HepG2 (cell line): ENCODE results near the gene SPAG5. TPM values are rescaled to one million over a fixed set of nuclear protein-coding genes. Genes with fewer than 3 reads are reported as not detected.

Source experiments
- ETV5 ChIP-seq: IDR thresholded peaks from 2 replicates; pipeline ENCODE4 v1.6.1; 2018; ENCODE audit warnings: missing biosample characterization, missing genetic modification reagents, inconsistent platforms, borderline replicate concordance
- HOXA7 ChIP-seq: sonication (generic); formaldehyde crosslinking; IDR thresholded peaks from 2 replicates; pipeline ENCODE4 v1.8.1; 2022; ENCODE audit warnings: mild to moderate bottlenecking, missing genetic modification reagents, moderate library complexity
- NFKB2 ChIP-seq: sonication (generic); formaldehyde crosslinking; IDR thresholded peaks from 2 replicates; pipeline ENCODE4 v1.4.0; 2020; ENCODE audit warnings: missing genetic modification reagents, borderline replicate concordance
- NR2F2 ChIP-seq: IDR thresholded peaks from 2 replicates; pipeline ENCODE4 v1.6.1; 2012; ENCODE audit warnings: low read depth, inconsistent platforms, borderline replicate concordance
- RARG ChIP-seq: sonication (generic); formaldehyde crosslinking; IDR thresholded peaks from 2 replicates; pipeline ENCODE4 v1.4.0; 2020; ENCODE audit warnings: low read depth, mild to moderate bottlenecking, missing genetic modification reagents
- SNAPC2 ChIP-seq: sonication (generic); formaldehyde crosslinking; IDR thresholded peaks from 2 replicates; pipeline ENCODE4 v1.8.1; 2022; ENCODE audit warnings: mild to moderate bottlenecking, missing genetic modification reagents
- TRIM22 ChIP-seq: fragments of 450-650 bp; IDR thresholded peaks from 2 replicates; pipeline ENCODE4 v1.6.1; 2017
- ZBTB3 ChIP-seq: sonication (generic); formaldehyde crosslinking; IDR thresholded peaks from 2 replicates; pipeline ENCODE4 v1.4.0; 2020; ENCODE audit warnings: low read depth, mild to moderate bottlenecking, moderate library complexity, missing genetic modification reagents, borderline replicate concordance
- ZFYVE20 ChIP-seq: sonication (generic); formaldehyde crosslinking; IDR thresholded peaks from 2 replicates; pipeline ENCODE4 v1.8.0; 2023; ENCODE audit warnings: low read depth, mild to moderate bottlenecking, moderate library complexity, missing genetic modification reagents, borderline replicate concordance
- ZHX2 ChIP-seq, 2 experiments: sonication (generic) in 1 of 2; formaldehyde crosslinking in 1 of 2; IDR thresholded peaks; 2 replicates each; pipeline versions ENCODE4 v1.6.1 to v1.9.0; 2014 to 2022; ENCODE audit warnings: antibody characterized with exemption in 1 of 2, borderline replicate concordance in 1 of 2, inconsistent platforms in 1 of 2, low read depth in 1 of 2, missing genetic modification reagents in 1 of 2
- ZNF207 ChIP-seq: fragments of 450-650 bp; IDR thresholded peaks from 2 replicates; pipeline ENCODE4 v1.6.1; 2016; ENCODE audit warnings: antibody characterized with exemption, borderline replicate concordance
- ZNF333 ChIP-seq: sonication (generic); formaldehyde crosslinking; IDR thresholded peaks from 2 replicates; pipeline ENCODE4 v1.4.0; 2020; ENCODE audit warnings: mild to moderate bottlenecking, missing genetic modification reagents, borderline replicate concordance
- ZNF543 ChIP-seq: sonication (generic); formaldehyde crosslinking; IDR thresholded peaks from 2 replicates; pipeline ENCODE4 v1.4.0; 2020; ENCODE audit warnings: mild to moderate bottlenecking, missing genetic modification reagents
- ZNF563 ChIP-seq: sonication (generic); formaldehyde crosslinking; IDR thresholded peaks from 2 replicates; pipeline ENCODE4 v1.8.0; 2022; ENCODE audit warnings: mild to moderate bottlenecking, moderate library complexity, missing genetic modification reagents
- ZNF616 ChIP-seq: sonication (generic); formaldehyde crosslinking; IDR thresholded peaks from 2 replicates; pipeline ENCODE4 v1.5.0; 2020; ENCODE audit warnings: low read depth, mild to moderate bottlenecking, missing genetic modification reagents
- ZNF737 ChIP-seq: sonication (generic); formaldehyde crosslinking; IDR thresholded peaks from 2 replicates; pipeline ENCODE4 v1.5.0; 2020; ENCODE audit warnings: missing genetic modification reagents, mild to moderate bottlenecking, borderline replicate concordance
- ZNF839 ChIP-seq: sonication (generic); formaldehyde crosslinking; IDR thresholded peaks from 2 replicates; pipeline ENCODE4 v1.4.0; 2020; ENCODE audit warnings: missing genetic modification reagents, mild to moderate bottlenecking, borderline replicate concordance
- polyA plus RNA-seq, 8 experiments: library from polyadenylated mRNA; depleted of rRNA in 3 of 8; stranded (reverse) in 7 of 8; unstranded in 1 of 8; fragments of >200 nt; fragmentation: Illumina TruSeq in 4 of 8; extraction: Trizol in 4 of 8; gene quantifications; 2 replicates each; pipeline versions ENCODE4 v1.2.1 to v1.2.3, GENCODE V29; 2011 to 2016; ENCODE audit warnings: low read depth in 4 of 8, missing spikeins in 1 of 8, mixed read lengths in 1 of 8; ENCODE audit not compliant: insufficient read depth in 1 of 8
- total RNA-seq, 5 experiments: library from RNA; depleted of rRNA; stranded (reverse); fragments of >200 nt; fragmentation: Illumina TruSeq; extraction: Trizol; gene quantifications; 2 replicates each; pipeline ENCODE4 v1.2.3, GENCODE V29; 2016; ENCODE audit warnings: low read depth in 1 of 5
- TF ChIP-seq, protein P1 (sequence below): sonication (generic); formaldehyde crosslinking; IDR thresholded peaks from 2 replicates; pipeline ENCODE4 v1.8.0; 2022; ENCODE audit warnings: missing genetic modification reagents, low read depth, mild to moderate bottlenecking, borderline replicate concordance
- TF ChIP-seq, protein P2 (sequence below): sonication (generic); formaldehyde crosslinking; IDR thresholded peaks from 2 replicates; pipeline ENCODE4 v1.5.1; 2020; ENCODE audit warnings: mild to moderate bottlenecking, missing genetic modification reagents, moderate library complexity

SPAG5 gene
- total and polyA plus RNA-seq, 2 of the 13 experiments (the other 11 are each of a cell fraction or from before 2014, with no cell fraction given): 41.4 to 98.0 TPM

DNA sequence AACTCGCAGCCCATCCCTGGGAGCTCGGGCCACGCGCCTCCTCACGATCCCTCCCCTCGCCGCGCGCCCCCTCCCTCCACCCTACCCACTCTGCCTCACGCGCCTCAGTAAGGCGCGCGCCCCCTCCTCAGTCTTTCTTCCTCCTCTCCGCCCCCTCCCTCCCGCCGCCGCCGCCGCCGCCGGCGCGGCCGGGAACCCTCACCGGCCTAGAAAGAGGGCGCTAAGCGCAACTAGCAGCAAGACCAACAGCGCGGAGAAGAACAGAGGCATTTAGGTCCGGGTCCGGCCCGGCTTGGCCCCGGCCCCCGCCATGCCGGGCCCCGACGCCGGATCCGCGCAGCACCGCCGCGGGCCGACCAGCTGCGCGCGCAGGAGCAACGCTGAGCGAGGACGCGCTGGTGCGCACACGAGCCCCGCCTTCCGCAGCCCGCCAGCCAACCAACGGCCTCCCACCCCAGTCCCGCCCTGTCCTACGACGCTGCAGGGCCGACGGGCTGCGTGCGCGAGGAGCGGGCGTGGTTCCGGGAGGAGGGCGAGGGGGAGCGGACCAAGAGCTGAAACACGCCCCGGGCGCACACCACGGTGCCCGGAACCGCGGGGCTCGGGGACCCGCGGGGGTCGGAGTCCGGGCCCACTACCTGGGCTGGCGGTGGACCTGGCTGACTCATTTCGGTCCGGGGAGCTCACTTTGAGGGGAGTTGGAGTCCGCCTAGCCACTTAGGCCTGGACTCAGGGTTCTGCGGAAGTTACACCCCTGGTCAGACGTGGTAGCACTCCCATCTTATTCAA is 46.2 kb upstream of the SPAG5 start, which contains the start of gene BLTP2 (continued):
- TF ChIP-seq ZHX2 (IDR thresholded peaks at IDR 0.05; ENCODE audit: low read depth): no peak
- peak; percentile 5; the same call in 1 of the 2 replicates for TF ChIP-seq ZHX2 (CRISPR knock-in tag; IDR thresholded peaks at IDR 0.05; ENCODE audit: borderline replicate concordance)
- TF ChIP-seq ZNF616 (CRISPR knock-in tag): 0 out of 2 replicates have a peak, but pooled peaks have one; percentile 59
- TF ChIP-seq ZNF207: no peak
- TF ChIP-seq RARG (CRISPR knock-in tag): 0 out of 2 replicates have a peak, but pooled peaks have one; percentile 55
- no peak; the same call in 1 of the 2 replicates for TF ChIP-seq ZNF543 (CRISPR knock-in tag)
- TF ChIP-seq, protein P1, sequence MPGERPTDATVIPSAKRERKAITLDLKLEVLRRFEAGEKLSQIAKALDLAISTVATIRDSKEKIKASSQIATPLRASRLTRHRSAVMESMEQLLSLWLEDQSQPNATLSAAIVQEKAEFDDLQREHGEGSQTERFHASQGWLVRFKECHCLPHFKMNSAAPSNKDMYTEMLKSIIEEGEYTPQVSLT (CRISPR knock-in tag): no peak
- TF ChIP-seq ZNF563: peak; percentile 77
- 0 out of 2 replicates have a peak, but pooled peaks have one; percentile 64 for TF ChIP-seq SNAPC2
- no peak for TF ChIP-seq HOXA7 (CRISPR knock-in tag)
- peak; percentile 69; the same call in 1 of the 2 replicates for TF ChIP-seq ETV5 (CRISPR knock-in tag)
- TF ChIP-seq ZFYVE20 (CRISPR knock-in tag): no peak
- TF ChIP-seq ZNF839 (CRISPR knock-in tag): peak; percentile 49; the same call in 1 of the 2 replicates
- TF ChIP-seq NFKB2 (CRISPR knock-in tag): peak; percentile 37; the same call in 1 of the 2 replicates
- TF ChIP-seq ZNF333 (CRISPR knock-in tag): 0 out of 2 replicates have a peak, but pooled peaks have one; percentile 78
- TF ChIP-seq, protein P2, sequence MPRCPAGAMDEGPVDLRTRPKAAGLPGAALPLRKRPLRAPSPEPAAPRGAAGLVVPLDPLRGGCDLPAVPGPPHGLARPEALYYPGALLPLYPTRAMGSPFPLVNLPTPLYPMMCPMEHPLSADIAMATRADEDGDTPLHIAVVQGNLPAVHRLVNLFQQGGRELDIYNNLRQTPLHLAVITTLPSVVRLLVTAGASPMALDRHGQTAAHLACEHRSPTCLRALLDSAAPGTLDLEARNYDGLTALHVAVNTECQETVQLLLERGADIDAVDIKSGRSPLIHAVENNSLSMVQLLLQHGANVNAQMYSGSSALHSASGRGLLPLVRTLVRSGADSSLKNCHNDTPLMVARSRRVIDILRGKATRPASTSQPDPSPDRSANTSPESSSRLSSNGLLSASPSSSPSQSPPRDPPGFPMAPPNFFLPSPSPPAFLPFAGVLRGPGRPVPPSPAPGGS (CRISPR knock-in tag): peak; percentile 82
- no peak for TF ChIP-seq ZBTB3
- TF ChIP-seq NR2F2: no peak; the same call in 1 of the 2 replicates
- TF ChIP-seq ZNF737: no peak
- no peak for TF ChIP-seq TRIM22
